Large intestine (tissue), 3 donors: ENCODE results near the gene IGF1R. TPM values are rescaled to one million over a fixed set of nuclear protein-coding genes. Genes with fewer than 3 reads are reported as not detected.

Source experiments
- DNase-seq, 2 donors: peaks; one replicate each; pipeline versions ENCODE4 v3.0.0 to v3.0.0-alpha.2; 2013
- H3K27ac ChIP-seq: one replicate; pipeline ENCODE4 v1.5.1; 2013; ENCODE audit warnings: low read length
- H3K27me3 ChIP-seq: 2 replicates; pipeline ENCODE4 v1.6.1; 2013; ENCODE audit warnings: low read length; ENCODE audit not compliant: control insufficient read depth, insufficient read depth
- H3K36me3 ChIP-seq: 2 replicates; pipeline ENCODE4 v1.6.1; 2013; ENCODE audit warnings: low read length; ENCODE audit not compliant: control insufficient read depth, insufficient read depth
- H3K4me1 ChIP-seq: one replicate; pipeline ENCODE4 v1.6.1; 2013; ENCODE audit warnings: low read length; ENCODE audit not compliant: control insufficient read depth, insufficient read depth
- H3K4me3 ChIP-seq: one replicate; pipeline ENCODE4 v1.5.1; 2013; ENCODE audit warnings: low read length
- H3K9me3 ChIP-seq: one replicate; pipeline ENCODE4 v1.6.1; 2013; ENCODE audit warnings: mild to moderate bottlenecking, low read depth, low read length, moderate library complexity; ENCODE audit not compliant: control insufficient read depth
- WGBS: methylation state at CpG from one replicate; pipeline ENCODE4 v1.1.5; 2013; ENCODE audit warnings: low lambda C conversion rate; ENCODE audit not compliant: insufficient coverage; 5-methylcytosine and 5-hydroxymethylcytosine counted together
- polyA plus RNA-seq: library from polyadenylated mRNA; unstranded; fragments of 120-200 nt; gene quantifications from one replicate; pipeline ENCODE4 v1.2.1, GENCODE V29; 2013

IGF1R gene
- polyA plus RNA-seq, 1 donor, result 22.5 TPM

GRCh38 chr15:98951493-98952320, 303.4 kb downstream of the IGF1R start:
- H3K27me3 ChIP-seq, result no peaks in the 10 kb centered on the region
- H3K27ac ChIP-seq, result no peak overlapping the region
- no CpG with 5 or more reads among the region's 19 CpGs for WGBS
- H3K36me3 ChIP-seq, result peaks cover 85% of the 10 kb centered on the region
- H3K4me3 ChIP-seq, result no peak overlapping the region
- no peaks in the 10 kb centered on the region for H3K4me1 ChIP-seq
- no peaks in the 10 kb centered on the region for H3K9me3 ChIP-seq
- no peak for DNase-seq

DNA sequence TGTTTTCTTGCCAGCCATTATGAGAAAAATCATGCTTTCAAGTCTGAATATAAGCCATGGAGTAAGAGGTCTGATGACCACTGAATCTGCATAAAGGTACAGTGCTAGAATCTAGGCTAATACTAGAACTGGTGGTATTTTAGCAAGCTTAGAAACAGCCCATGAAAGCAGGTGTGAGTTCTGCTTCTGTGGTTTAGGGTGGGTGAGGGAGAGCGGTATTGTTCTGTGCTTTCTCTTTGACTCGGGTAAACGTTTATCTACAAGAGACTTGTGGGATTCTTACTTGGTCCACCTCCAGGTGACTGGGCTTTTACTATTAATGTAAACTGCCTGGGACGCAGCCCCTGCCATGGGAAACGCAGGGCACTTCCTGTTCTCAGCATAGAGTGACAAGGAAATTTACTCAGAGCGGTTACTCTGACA, 304.1 kb downstream of the IGF1R start:
- H3K27me3 ChIP-seq, result no peaks in the 10 kb centered on the region
- peaks cover 89% of the 10 kb centered on the region for H3K36me3 ChIP-seq
- DNase-seq, result no peak
- H3K4me1 ChIP-seq, result no peaks in the 10 kb centered on the region
- no peaks in the 10 kb centered on the region for H3K9me3 ChIP-seq
- no peak overlapping the region for H3K4me3 ChIP-seq
- WGBS, result no CpG with 5 or more reads among the region's 6 CpGs
- no peak overlapping the region for H3K27ac ChIP-seq

DNA sequence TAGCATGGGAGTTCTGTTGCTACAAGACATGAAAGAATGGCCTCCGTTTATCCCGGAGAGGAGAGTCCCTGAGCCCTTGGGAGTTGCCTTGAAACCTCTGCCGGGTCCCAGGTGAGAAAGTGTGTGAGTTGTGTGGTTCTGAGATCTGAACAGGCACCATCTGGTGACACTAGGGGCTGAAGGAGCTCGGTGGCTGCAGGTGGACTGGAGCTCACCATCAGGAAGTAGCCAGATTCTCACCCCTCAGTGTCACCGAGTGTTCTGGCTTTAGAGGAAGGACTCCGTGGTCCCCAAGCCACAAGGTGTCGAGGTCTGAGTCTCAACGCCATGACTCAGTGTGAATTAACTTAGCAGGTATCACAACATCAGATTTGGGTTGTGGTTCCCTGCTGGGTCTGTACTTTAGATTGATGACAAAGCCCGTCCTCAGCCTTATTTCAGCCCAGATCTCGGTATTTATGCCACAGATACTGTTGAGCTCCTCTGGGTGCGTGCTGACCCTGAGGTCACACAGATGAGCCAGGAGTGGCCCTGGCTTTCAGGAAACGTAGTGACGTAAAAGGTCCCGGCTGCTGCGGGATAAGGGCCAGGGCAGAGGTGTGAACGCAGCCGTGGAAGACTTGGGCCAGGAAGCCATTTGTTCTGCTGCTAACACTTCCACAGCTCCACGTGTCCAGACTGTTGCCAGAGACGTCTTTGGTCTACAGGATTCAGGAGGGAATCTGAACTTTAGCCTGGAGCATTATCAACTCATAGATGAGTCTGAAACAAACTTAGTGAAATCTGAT, 304.9 kb downstream of the IGF1R start:
- no peak overlapping the region for H3K4me3 ChIP-seq
- DNase-seq, result no peak
- H3K36me3 ChIP-seq, result peaks cover 92% of the 10 kb centered on the region
- H3K9me3 ChIP-seq, result no peaks in the 10 kb centered on the region
- no peak overlapping the region for H3K27ac ChIP-seq
- no peaks in the 10 kb centered on the region for H3K27me3 ChIP-seq
- H3K4me1 ChIP-seq, result no peaks in the 10 kb centered on the region
- WGBS, result no CpG with 5 or more reads among the region's 19 CpGs

GRCh38 chr15:98953968-98954367, 305.6 kb downstream of the IGF1R start:
- Histone ChIP-seq H3K9me3 (no peaks in the 10 kb centered on the region), H3K4me1 (no peaks in the 10 kb centered on the region), H3K27me3 (no peaks in the 10 kb centered on the region), H3K36me3 (peaks cover 87% of the 10 kb centered on the region), H3K27ac (no peak overlapping the region), H3K4me3 (no peak overlapping the region)
- WGBS, result no CpG with 5 or more reads among the region's 16 CpGs
- no peak for DNase-seq

DNA sequence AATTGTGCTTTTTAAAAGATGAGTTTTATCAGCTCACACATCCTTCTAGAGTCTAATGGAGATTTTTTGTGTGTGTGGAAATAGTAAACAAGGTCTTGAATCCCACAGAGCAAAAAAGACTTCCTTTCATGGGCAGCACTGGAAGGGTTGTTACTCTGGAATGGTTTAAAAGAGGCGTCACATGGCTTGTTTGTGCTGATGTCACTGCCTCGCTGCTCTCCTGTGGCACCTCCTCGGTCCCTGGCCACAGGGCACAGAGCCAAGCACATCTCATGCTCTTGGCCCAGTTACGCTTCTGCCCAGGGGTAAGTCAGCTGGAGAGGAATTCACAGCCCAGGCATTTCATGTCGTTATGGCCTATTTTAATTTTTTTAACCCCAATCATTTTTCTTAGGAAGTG, 306.1 kb downstream of the IGF1R start:
- Histone ChIP-seq H3K27me3 (no peaks in the 10 kb centered on the region), H3K27ac (no peak overlapping the region), H3K4me1 (no peaks in the 10 kb centered on the region), H3K9me3 (no peaks in the 10 kb centered on the region), H3K36me3 (peaks cover 89% of the 10 kb centered on the region), H3K4me3 (no peak overlapping the region)
- DNase-seq, result peak in 1 of 2 donors; percentile 30
- 80% methylated on average over 1 of the region's 5 CpGs for WGBS

DNA sequence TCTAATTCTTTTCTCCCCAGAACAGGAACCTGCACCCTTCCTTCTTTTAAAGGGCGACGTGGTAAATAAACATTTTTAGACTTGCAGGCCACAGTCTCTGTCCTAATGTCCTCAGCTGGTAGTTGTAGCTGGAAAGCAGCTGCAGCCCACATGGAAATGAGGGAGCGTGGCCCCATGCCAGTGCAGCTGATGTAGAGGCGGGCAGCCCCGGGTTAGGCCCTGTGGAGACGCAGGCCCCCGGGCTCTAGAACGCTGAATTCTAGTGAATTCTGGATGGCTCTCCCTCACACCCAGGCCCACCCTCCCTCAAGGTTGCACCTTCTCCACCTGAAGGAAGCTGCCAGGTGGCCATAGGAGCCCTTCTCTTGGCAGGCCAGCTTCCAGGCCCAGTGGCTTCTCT, 307.0 kb downstream of the IGF1R start:
- no peaks in the 10 kb centered on the region for H3K27me3 ChIP-seq
- no peaks in the 10 kb centered on the region for H3K4me1 ChIP-seq
- no CpG with 5 or more reads among the region's 8 CpGs for WGBS
- no peak for DNase-seq
- peaks cover 88% of the 10 kb centered on the region for H3K36me3 ChIP-seq
- peaks cover under 1% of the 10 kb centered on the region for H3K9me3 ChIP-seq
- H3K27ac ChIP-seq, result no peak overlapping the region
- H3K4me3 ChIP-seq, result no peak overlapping the region

DNA sequence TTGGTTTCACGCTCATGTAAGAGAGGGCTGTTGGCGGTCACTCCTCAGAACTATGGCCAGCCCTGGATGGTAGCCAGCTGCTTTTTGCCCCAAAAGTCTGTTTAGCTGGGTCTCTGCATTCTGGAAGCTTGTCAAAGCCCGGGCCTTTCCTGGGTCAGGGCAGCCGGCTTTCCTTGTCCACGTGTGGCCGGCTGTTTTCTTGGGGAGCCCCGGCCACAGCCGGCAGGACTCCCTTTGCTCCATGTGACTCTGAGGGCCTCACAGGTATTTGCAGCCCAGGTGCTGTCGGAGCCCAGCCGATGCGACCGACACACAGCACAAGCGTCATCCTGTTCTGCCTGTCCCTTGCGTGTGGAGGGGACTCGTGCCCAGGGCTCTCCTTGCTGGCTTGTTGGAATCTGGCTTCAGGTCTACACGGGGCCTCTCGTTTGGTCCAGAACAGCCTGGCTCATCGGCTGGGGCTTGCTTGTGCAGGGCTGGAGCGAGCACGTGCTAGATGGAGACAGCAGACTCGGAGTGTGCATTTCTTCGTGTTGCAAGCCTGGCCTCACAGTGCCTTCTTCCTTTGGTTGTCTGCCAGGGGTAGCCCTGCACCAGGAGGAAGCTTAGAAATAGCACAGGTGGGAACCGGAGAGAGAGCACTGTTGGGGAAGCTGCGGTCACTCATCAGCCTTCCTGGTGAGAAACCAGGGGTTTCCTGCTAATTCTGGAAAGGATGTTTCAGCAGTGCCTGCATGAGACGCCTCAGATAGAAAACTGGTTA, 307.8 kb downstream of the IGF1R start:
- Histone ChIP-seq H3K4me1 (no peaks in the 10 kb centered on the region), H3K4me3 (no peak overlapping the region), H3K27ac (no peak overlapping the region), H3K27me3 (no peaks in the 10 kb centered on the region), H3K9me3 (peaks cover 9% of the 10 kb centered on the region), H3K36me3 (peaks cover 88% of the 10 kb centered on the region)
- WGBS, result no CpG with 5 or more reads among the region's 25 CpGs
- no peak for DNase-seq

DNA sequence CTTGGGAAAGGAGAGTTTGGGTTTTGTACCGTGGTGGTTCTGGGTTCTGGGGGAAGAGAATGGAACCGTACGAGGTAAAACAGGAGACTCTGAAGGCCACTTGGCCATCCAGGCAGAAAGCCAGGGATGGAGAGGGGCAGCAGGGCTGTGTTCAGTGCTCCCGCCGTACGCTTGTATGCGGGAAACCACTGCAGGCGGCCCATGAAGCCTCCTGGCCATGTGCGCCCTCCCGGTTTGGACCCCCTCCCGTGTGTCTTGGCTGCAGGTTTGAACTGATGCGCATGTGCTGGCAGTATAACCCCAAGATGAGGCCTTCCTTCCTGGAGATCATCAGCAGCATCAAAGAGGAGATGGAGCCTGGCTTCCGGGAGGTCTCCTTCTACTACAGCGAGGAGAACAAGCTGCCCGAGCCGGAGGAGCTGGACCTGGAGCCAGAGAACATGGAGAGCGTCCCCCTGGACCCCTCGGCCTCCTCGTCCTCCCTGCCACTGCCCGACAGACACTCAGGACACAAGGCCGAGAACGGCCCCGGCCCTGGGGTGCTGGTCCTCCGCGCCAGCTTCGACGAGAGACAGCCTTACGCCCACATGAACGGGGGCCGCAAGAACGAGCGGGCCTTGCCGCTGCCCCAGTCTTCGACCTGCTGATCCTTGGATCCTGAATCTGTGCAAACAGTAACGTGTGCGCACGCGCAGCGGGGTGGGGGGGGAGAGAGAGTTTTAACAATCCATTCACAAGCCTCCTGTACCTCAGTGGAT, 308.6 kb downstream of the IGF1R start:
- peaks cover 88% of the 10 kb centered on the region for H3K36me3 ChIP-seq
- DNase-seq, result no peak

GRCh38 chr15:98957655-98958054, 309.3 kb downstream of the IGF1R start:
- peaks cover 88% of the 10 kb centered on the region for H3K36me3 ChIP-seq
- no peak overlapping the region for H3K4me3 ChIP-seq
- no CpG with 5 or more reads among the region's 6 CpGs for WGBS
- no peaks in the 10 kb centered on the region for H3K27me3 ChIP-seq
- DNase-seq, result no peak
- peaks cover 13% of the 10 kb centered on the region for H3K9me3 ChIP-seq
- no peaks in the 10 kb centered on the region for H3K4me1 ChIP-seq
- no peak overlapping the region for H3K27ac ChIP-seq

More for the DNA sequence above, 308.6 kb downstream of the IGF1R start:
- H3K9me3 ChIP-seq, result peaks cover 13% of the 10 kb centered on the region
- WGBS, result 100% methylated on average over 1 of the region's 39 CpGs
- no peaks in the 10 kb centered on the region for H3K27me3 ChIP-seq
- H3K4me3 ChIP-seq, result no peak overlapping the region
- H3K27ac ChIP-seq, result no peak overlapping the region
- no peaks in the 10 kb centered on the region for H3K4me1 ChIP-seq
